HG03135 (cell line): ENCODE measurements around the gene HDLBP.
"Not testable (repeated sequence)": the region's sequence is repeated elsewhere in the genome, so short reads cannot be mapped to it uniquely, and the experiment has no call there.

Experiments used
- ATAC-seq: cut with Tn5 transposase; IDR thresholded peaks from one replicate; pipeline ENCODE4 v1.9.1; 2021; ENCODE audit warnings: mild to moderate bottlenecking, moderate library complexity; ENCODE audit not compliant: unreplicated experiment

The HDLBP gene

DNA sequence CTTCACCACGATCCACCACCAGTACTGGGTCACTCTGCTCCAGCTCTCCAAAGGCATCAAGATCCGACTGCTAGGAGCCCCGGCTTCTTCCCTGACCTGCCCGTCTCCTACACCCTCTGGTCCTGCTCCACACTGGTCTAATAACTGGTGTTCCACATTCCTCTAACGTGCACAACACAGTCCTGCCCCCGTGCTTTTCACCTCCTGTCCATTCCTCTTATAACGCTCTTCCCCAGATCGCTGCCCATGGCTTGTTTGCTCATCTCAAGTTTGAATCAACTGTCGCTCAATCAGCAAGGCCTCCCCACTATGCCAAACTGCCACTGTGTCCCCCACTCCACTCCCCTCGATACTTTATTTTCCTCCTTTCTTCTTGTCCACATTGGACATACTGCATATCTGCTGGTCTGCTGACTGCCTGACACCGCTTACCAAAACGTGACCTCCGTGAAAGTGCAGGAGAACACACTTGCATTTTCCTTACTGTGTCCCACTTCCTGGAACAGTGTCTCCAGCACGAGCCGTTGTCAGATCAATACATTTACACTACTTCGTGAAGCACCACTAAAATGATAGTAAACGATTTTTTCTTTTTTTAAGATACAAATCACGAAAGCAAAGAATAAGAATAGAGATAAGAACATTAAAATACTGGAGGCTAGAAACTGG lies 6.5 kb downstream of the HDLBP start:
- no peak for ATAC-seq

DNA sequence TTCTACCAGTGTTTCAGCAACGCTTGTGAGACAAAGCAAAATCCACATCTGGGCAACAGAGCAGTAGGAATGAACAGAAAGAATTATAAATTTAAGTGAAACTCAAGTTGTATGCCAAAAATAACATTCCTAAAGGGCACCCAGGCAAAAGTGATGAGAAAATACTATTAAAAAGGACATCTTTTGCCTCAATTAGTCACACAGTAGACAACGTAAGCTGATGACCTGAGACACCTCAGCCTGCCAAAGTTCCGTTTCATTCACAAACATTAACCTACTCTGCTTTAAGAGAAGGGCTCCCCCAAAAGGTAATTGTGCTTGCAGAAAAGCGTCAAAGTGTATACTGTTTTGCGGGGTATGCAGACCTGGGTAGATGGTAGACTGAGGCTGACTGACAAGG lies 7.2 kb downstream of the HDLBP start:
- no peak for ATAC-seq

DNA sequence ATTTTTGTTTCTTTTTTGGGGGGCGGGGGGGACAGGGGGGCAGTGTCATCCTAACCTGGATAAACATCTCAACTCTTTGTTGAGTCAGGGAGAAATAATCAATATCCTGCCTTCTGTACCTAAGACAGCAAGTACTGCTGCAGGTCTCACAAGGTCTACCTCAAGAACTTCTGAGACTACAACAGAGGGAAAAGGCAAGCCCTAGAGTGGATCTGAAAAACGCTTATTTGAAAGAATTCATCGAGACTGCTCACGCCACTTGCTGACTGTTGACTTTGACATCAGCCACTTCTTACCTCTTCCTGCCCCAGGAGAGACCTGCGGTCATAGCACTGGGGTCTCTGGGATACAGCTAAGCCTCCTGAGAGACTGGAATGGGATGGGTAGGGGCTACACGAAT lies 8.4 kb downstream of the HDLBP start:
- no peak for ATAC-seq

DNA sequence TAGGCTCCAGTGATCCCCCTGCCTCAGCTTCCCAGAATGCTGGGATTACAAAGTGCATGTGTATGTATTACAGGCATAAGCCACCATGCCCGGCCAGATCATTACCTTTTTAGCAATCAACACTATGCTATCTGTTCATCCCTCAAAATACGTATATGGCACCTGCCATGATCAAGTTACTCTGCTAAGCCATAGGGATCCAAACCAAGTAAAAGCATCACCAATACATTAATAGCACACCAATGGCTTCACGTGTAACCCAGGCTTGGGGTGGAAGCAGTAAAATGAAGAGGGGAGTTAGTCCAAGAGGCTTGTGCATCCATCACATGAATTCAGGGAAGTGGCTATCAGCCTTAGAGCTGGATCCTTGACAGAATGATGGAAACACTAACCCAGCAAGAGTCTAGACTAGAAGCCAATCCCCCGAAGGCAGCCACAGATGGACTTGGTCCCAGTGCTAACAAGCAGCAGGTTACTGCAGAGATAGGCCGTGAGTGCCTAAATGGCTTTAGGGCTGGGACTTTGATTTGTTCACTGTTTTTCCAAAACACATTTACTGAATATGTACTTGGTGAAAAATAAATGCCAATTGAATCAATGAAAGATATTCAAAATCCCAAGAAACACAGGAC lies 11.3 kb downstream of the HDLBP start:
- ATAC-seq, result no peak

DNA sequence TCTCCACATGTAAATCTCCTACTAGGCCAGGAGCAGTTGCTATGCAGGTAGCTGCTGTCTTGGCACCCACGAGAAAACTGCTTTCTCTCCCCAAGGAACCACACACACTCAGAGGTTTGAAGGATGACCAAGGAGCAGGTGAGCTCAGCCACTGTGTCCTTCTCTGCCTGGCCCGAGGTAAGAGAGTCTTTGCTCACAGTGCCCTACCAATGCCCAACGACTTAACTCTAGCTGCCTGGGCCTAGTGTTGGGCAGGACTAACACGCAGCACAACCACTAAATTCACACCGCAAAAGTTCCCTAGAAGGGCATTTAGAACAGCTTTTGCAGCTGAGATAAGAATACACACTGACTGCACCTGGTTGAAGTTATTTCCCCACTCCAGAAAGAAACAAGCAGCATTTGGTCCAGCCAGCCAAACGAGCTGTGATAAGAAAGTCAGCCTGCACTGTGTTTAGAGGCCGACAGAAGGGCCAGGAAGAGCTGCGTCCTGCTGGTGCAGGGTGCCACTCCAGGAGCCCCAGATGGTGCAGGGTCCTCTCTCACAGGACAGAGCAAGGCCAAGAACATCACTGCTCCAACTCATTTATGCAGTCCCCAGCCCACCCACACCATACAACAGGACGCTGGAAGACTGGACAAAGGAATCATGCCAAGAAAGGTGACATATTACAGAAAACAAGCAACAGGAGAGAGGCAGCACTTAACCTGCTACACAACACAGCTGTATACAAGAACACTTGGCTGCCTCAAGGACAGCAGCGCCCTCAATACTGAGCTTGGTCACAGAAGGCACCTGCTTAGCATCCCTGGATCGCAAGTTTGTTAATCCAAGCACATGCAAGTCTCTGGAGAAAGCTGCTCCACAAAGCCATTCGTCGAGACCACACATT lies 12.5 kb downstream of the HDLBP start:
- no peak for ATAC-seq

DNA sequence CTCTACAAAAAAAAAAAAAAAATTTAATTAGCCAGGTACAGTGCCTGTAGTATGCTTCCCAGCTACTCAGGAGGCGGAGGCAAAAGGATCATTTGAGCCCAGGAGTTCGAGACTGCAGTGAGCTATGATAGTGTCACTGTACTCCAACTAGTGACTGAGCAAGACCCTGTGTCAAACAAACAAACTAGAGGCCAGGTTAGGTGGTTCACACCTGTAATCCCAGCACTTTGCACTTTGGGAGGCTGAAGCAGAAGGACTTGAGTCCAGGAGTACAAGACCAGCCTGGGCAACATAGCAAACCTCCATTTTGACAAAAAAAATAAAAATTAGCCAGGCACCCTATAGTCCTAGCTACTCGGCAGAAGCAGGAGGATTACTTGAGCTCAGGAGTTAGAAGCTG lies 13.4 kb downstream of the HDLBP start:
- ATAC-seq, result no peak

DNA sequence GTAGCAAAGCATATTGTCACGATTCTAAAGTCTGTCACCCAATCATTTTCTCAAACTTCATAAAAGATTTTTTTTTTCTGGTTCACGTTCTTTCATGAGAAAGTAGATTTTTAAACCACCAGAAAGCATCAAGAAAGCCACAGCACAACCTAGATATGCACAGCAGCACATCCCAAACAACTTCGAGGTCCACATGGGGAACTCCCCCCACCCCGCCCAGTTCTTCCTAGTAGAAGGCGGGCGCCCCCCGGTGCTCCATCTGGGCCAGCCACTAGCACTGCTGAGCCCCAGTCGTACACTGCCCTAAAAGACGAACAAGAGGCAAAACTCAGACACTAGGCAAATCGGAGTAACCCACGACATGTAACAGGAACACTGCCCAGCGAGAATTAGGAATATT lies 15.5 kb downstream of the HDLBP start:
- ATAC-seq, result no peak

DNA sequence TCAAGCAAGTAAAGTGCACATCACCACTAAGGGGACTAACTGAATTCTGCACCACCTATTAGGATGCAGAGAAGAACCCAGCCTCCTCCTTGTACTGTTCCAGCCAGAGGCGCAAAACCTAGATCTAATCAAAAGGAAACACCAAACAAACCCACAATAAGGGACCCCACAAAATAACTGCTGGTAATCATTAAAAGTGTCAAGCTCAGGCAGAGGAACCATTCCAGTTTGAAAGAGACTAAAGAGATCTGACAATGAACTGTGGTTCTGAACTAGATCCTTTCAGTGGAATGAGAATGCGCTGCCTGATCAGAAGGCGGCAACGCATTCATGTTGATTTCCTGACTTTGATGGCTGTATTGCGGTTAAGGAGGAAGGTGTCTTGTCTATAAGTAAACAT lies 16.8 kb downstream of the HDLBP start:
- no peak for ATAC-seq

DNA sequence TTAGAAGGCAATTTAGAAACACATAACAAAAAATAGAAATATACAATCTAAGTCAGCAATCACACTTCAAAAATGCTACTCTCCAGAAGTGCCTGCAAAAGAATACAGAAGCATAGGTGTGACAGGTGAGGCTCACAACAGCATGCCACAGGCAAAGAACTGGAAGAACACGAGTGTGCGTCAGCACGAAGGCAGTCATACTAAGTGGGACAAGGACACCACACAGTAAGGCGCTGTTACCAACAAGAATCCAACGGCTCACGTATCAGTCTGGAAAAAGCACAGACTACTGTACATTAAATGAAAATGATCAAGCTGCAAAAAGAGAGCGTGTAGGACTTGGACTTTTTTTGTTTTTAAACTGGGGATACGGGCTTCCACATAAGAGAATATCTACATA lies 18.7 kb downstream of the HDLBP start:
- ATAC-seq, result no peak

DNA sequence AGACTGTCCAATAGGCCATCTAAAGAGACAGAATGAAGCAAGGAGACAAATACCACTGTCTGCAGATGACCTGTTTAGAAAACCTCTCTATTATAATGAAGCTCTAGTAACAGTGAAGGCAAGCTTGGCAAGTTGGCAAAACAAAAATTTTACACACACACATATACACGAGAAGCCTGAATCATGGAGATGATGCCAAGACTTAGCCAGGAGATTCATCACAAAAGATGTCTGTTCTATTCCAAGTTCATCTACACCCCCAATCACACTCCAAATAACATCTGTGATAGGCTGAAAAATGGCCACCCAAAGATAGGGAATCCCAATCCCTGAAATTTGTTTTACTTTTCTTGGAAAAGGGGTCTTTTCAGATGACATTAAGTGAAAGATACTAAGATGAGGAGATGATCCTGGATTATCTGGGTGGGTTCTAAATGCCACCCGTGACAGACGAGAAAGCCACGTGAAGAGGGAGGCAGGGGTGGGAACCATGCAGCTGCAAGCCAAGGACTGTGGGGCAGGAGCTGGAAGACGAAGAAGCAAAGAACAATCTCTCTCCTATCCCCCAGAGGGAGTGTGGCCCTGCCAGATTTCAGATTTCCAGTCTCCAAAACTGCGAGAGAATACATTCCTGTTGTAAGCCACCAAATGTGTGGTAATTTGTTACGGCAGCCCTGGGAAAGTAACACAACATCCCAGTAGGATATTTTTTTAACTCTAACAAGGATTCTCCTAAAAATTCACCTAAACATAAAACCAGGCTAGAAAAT lies 20.0 kb downstream of the HDLBP start:
- ATAC-seq, result no peak

DNA sequence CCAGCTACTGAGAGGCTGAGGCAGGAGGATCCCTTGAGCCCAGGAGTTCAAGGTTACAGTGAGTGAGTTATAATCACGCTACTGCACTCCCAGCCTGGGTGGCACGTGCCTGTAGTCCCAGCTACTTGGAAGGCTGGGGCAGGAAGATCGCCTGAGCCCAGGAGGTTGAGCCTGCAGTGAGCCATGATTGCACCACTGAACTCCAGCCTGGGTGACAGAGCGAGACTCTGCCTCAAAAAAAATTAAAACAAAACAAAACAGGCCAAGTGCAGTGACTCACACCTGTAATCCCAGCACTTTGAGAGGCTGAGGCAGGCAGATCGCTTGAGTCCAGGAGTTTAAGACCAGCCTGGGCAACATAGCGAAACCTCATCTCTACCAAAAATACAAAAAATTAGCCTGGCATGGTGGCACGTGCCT lies 22.1 kb downstream of the HDLBP start:
- ATAC-seq, result not testable (repeated sequence)

DNA sequence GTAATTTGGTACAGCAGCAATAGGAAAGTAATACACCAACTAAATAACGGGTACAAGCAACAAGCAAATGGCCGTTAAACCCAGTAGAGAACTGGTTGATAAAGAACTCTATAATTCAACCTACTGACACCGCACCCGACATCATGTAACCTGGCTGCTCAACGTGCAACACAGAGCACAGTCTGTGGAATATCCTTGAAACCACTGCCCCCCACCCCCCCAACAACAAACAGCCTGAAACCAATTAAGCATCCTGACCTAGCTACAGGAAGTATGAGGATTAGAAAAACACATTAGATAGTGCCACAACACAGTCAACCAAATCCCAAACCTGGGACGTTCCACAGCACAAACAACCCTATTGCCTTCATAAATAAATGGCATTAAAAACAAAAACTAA lies 23.5 kb downstream of the HDLBP start:
- ATAC-seq, result no peak

DNA sequence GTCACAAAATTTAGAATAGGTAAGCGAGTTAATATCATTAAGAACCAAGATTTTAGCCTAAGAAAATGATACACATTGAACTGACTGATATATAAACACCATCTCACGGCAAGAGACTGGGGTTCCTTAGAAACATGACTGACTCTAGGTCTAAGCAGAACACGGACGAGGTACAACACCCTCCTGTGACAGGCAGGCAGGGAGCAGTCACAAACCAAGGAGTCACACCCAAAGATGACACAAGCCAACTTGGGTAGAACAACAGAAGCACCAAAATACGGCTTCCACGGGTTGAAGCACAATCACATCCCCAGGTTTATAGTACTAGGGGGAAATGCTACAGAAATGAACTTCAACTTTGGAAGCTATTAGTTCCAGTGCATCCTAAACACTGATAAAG lies 24.3 kb downstream of the HDLBP start:
- no peak for ATAC-seq

DNA sequence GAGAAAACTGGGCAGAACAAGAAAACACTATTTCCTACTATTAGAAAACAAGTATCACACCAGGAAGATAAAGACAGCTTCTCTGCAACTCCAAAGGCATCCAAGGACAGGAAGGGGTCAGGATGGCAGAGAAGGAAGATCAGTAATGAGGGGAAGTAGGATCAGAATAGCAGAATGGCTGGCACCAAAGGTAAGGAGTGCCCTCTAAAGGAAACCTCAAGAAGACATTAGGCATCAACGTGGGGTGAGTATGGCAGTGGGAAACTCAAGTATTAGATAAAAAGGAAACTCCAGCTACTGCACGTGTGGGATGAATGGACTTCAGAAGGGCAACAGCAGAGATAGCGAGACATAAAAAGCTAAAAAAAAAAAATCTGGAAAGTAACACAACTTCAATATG lies 25.9 kb downstream of the HDLBP start:
- ATAC-seq, result no peak

DNA sequence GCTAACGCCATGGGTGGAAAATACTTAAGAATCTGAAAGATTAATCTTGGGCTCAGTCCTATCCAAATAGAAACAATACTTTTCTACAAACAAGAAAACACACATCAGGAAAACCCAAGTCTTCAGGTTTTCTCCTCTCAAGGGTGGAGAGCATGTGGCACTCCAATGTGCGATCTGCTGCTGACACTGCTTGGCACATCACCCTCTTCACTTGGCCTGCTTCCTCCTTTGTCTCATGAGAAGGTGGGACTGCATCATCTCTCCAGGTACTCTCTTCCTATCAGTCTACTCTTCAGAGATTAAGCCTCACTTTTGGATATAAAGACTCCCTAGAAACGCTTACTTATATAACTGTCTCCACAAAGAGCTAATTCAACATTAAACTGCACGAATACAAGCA lies 26.4 kb downstream of the HDLBP start:
- ATAC-seq, result no peak

DNA sequence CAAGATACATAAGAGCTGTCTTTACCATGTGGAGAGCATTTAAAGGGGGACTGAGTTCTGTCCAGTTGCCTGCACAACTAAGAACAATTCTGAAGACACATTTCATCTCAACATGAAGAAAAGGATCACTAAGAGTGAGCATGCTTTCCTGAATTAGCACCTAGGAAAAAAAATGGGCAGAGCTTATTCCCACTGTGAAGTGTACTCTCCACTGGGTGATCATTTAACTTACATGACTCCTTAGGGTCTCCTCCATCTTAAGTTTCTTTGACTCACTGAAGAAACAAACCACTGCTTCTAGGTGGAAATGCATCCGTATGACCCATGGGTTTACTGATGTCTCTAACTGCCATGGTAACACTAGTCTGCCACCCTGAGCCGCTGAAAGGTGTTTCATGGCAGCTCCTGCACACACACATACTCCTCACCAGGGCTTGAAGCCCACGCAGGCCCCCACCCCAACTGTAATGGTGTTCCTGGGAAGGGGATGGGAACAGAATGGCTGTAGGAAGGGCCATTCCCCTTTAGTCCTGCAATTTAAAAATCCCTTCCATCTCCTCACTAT lies 27.1 kb downstream of the HDLBP start:
- no peak for ATAC-seq

DNA sequence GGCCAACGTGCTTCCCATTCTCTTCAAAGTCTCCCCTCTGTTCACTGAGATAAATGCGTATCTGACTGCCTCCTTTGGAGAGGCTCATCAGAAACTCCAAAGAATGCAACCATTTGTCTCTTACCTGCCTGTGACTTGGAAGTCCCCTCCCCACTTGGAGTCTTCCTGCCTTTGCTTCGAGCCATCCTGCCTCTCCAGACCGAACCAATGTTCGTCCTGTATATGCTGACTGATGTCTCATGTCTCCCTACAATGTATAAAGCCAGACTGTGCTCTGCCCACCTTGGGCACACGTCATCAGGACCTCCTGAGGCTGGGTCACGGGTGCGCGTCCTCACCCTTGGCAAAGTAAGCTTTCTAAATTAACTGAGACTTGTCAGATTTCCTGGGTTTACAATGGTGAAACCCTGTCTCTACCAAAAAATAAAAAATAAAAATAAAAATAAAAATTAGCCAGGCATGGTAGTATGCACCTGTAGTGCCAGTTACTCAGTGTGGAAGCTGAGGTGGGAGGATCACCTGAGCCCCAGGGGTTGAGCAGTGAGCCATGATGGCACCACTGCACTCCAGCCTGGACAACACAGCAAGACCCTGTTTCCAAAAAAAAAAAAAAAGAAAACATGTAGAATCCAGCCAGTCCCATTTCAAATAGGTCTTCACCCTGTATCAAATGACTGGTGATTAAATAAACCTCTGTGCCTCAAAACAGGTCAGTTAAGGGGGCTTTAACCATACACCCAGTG lies 29.0 kb downstream of the HDLBP start:
- ATAC-seq, result no peak

DNA sequence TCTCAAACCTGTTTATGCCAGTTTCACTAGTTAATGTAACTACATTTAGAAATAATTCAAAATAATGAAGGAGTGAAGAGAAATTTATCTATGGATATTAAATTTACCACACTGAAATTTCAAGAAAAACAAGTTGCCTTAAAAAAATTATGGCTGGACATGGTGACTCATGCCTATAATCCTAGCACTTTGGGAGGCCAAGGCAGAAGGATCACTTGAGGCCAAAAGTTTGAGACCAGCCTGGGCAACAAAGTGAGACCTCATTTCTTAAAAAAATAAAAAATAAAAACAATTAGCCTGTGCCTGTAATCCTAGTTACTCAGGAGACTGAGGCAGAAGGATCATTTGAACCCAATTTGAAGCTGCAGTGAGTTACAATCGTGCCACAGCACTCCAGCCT lies 29.9 kb downstream of the HDLBP start:
- ATAC-seq, result no peak

DNA sequence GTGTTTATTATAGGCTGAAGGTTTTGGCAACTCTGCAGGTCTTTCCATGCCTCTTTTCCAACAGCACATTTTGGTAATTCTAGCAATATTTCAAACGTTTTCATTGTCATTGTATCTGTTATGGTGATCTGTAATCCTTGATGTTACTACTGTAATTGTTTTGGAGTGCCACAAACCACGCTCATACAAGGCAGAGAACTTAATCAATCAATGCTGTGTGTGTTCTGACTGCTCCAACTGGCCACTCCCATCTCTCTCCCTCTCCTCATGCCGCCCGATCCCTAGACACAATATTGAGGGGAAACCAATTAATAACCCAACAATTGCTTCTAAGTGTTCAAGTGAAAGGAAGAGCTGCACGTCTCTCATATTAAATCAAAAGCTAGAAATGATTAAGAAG lies 32.9 kb downstream of the HDLBP start:
- ATAC-seq, result no peak

DNA sequence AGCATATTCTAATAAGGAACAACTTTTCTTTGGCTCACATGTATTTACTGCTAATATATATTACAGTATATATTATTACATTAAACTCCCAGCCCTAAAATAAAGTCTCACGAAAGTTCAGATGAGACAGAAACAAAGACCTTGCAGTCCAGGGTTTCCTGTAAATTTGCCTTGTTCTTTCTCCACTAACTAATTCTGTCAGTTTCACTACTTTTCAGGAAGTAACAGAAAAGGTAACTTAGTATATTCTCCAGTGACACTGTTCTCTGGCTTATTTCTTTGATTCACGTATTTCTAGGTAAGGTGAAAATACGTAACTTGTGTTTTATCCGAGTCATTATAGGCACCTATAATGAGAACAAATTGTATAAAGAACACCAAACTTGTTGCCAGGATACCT lies 35.2 kb downstream of the HDLBP start:
- ATAC-seq, result no peak
